HG03460 (cell line): Measurements from ENCODE around the gene PRKAR2B.
"Not testable (repeated sequence)": the region's sequence is repeated elsewhere in the genome, so short reads cannot be mapped to it uniquely, and the experiment has no call there.

ENCODE experiments used
- ATAC-seq: cut with Tn5 transposase; IDR thresholded peaks from one replicate; pipeline ENCODE4 v1.9.1; 2021; ENCODE audit not compliant: unreplicated experiment

The PRKAR2B gene

DNA sequence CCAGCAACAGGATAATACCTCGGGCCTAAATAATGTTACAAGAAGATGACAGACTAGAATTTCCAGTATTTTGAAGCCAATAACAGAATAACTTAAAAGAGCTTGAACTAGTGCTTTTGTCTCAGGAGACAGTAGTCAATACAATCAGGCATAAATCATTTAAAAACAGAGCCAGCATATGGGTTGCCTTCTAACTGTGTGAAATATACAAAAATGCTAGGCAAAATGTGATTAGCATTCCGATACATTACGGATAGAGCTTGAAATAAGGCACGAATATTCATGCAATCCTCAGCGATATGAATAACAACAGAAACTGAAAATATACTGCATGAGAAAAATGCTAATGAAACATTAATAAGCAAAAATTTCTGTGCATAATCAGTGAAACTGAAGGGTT is 18.3 kb upstream of the PRKAR2B start:
- no peak for ATAC-seq

GRCh38 chr7:107027208-107027607 is 17.3 kb upstream of the PRKAR2B start:
- ATAC-seq, result no peak

GRCh38 chr7:107029061-107029763 is 15.3 kb upstream of the PRKAR2B start:
- no peak for ATAC-seq

GRCh38 chr7:107029764-107030286 is 14.7 kb upstream of the PRKAR2B start:
- no peak for ATAC-seq

DNA sequence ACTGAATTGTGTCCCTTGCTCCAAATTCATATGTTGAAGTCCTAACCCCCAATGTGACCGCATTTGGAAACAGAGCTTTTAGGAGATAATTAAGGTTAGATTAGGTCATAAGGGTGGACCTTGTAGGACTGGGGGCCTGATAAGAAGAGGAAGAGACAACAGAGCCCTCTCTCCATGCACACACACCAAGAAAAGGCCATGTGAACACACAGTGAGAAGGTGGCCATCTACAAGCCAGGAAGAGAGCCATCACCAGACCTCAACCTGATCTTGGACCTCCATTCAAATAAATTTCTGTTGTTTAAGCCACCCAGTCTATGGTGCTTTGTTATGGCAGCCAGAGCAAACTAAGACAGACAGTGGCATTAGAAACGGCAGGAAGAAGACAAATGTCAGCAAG is 12.5 kb upstream of the PRKAR2B start:
- ATAC-seq, result no peak

DNA sequence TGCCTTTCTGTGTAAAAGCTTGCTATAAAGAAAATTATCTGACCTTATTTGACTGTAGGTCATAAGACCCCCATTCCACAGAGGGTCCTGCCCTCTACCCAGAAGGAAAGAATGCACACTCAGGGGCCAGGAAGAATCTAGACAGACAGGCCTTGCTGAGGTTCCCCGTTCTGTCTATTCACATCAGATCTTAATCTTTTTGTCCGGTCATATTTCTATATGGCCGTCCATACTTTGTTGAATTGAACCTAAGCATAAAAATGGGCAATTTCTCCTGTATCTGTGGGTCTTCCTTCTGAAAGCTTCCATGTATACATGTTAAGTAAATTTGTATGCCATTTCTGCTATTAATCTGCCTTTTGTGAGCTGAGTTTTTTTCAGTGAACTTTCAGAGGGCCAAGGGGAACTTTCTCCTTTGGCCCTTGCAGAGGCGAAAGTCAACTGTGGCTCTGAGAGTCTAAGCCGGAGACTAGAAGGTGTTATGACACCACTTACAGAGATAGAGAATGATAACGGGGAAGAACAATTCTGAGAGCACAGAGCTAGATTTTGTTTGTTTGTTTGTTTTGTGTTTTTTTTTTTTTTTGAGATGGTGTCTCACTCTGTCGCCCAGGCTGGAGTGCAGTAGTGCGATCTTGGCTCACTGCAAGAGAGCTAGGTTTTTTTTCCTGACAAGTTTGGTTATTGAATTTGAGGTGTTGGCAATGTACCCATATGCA is 11.6 kb upstream of the PRKAR2B start:
- no peak for ATAC-seq

- ATAC-seq, result no peak
Measured at GRCh38 chr7:107034553-107034952, 10.0 kb upstream of the PRKAR2B start.

DNA sequence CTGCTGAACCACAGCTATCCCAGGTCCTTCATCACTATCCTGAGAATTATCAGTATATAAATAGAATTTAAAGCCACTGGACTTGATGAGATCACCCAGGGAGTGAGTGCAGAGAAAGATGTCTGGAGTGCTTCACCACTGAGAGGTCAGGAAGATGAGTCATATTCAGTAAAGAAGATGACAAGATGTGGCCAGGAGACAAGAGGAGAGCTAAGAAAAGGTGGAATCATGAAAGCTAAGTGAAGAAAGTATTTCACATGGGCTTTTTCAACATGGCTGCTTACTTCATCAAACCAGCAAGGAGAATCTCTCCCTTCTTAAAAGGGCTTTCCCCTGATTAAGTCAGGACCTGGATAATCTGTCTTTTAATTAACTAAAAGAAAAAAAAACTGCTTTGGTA is 9.1 kb upstream of the PRKAR2B start:
- ATAC-seq, result no peak

GRCh38 chr7:107036535-107036934 is 8.0 kb upstream of the PRKAR2B start:
- ATAC-seq, result no peak

- no peak for ATAC-seq
Measured at GRCh38 chr7:107037717-107038603, 6.5 kb upstream of the PRKAR2B start.

- ATAC-seq, result no peak
Measured at GRCh38 chr7:107039199-107039900, 5.2 kb upstream of the PRKAR2B start.

- no peak for ATAC-seq
Measured at GRCh38 chr7:107041097-107041496, 3.4 kb upstream of the PRKAR2B start.

- ATAC-seq, result not testable (repeated sequence)
Measured at GRCh38 chr7:107041764-107042163, 2.7 kb upstream of the PRKAR2B start.

- ATAC-seq, result not testable (repeated sequence)
Measured at GRCh38 chr7:107042326-107042910, 2.1 kb upstream of the PRKAR2B start.

- ATAC-seq, result no peak
Measured at GRCh38 chr7:107043491-107043890, 1.0 kb upstream of the PRKAR2B start.

GRCh38 chr7:107043921-107044346 is 571 bp upstream of the PRKAR2B start:
- no peak for ATAC-seq

- no peak for ATAC-seq
Measured at GRCh38 chr7:107045195-107045960, 873 bp downstream of the PRKAR2B start.

DNA sequence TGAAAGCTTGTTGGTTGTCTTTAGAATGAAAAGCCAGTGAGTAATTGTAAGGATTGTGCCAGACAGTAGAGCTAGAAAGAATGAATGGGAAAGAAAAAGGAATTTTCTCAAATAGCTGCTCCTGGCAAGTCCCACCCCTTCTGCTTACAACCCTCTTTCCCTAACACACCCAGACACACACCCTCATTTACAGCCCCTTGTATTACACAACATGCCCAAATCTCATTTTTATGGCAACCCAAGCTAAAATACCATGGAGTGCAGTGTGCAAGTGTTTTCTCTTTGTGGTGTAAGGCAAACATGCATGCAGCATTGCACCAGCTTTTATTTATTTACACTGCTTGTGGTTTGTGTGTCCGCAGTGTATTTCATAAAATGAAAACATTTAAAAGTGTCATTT is 1.5 kb downstream of the PRKAR2B start:
- no peak for ATAC-seq

DNA sequence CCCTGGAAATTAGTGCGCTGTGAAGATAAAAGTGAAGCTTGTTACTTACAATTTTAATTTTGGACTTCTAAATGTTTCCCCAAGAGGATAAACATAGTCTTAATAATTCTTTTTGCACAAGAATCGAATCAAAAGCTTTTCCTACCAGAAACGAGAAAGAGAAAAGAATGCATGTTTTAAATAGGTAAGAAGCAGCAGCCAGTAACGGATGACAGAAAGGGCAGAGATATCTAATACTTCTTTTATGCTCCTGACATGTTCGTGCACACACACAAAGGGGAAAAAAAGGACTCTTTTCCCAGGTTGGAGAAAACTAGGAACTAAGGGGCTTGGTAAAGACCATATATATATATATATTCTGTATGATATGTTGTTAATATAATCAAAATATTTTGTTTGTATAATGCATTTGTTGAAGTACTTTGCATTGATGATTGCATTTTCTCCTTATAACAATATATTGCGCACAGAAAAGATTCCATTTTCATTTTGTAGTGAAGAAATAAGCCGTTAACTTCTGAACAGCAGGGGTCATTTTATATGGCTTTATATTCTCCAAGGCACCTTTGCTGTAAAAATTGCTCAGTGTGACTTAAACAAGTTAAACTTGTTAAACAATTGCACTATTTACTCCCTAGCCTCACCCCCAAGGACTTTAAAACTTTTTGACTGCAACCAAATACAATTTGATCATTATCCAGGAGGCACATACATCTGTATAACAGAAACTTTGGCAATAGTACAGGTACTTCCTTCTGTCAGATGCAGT is 2.2 kb downstream of the PRKAR2B start:
- no peak for ATAC-seq
